Measurements from ENCODE around the gene HSPA6. TPM values are rescaled to one million over a fixed set of nuclear protein-coding genes. Genes with fewer than 3 reads are reported as not detected.

Gene HSPA6
- polyA plus RNA-seq, 1 donor from 2014 or later: 3.8 TPM

DNA sequence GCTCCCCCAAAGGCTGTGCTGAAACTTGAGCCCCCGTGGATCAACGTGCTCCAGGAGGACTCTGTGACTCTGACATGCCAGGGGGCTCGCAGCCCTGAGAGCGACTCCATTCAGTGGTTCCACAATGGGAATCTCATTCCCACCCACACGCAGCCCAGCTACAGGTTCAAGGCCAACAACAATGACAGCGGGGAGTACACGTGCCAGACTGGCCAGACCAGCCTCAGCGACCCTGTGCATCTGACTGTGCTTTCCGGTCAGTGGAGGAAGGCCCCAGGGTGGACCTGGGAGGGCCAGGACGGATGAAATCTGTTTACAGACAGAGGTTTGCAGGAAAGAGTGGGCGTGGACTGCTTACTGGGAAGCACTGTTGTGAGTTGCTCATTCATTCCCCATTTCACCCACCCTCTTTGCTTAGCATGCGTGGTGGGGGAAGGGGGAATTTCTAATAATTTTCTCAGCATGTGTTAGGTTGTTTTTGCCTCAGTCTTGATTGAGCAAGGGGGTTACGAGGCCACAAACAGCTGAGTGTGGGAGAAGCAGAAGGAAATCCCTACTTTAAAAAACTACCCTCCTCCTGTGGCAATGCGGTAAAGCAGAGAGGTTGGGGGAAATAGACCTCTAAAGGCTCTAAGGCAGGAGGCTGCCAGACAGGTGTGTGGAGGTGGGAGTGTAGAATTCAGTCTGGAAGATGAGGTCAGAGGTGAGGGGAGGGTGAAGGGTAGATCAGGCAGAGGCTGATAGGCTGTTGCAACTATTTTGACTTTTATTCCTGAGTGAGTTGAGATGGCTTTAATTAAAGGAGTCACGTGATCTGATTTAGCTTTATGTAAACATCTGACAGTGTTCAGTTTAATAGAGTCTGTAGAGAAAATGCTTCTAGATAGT lies 17.8 kb upstream of the HSPA6 start:
- Histone ChIP-seq H3K79me2 (replicated peaks; ENCODE audit: insufficient read depth, low read length) (no peaks in the 10 kb centered on the region), H3K4me2 (ENCODE audit: low read length) (no peak overlapping the region), H3K36me3 (ENCODE audit: insufficient read depth, low read length) (no peaks in the 10 kb centered on the region), H3K27me3 (ENCODE audit: insufficient read depth, low read depth, low read length) (no peaks in the 10 kb centered on the region), H3K9me3 (ENCODE audit: low read length) (no peaks in the 10 kb centered on the region), H2AFZ (ENCODE audit: low read depth, low read length) (no peak overlapping the region), H4K20me1 (ENCODE audit: insufficient read depth) (no peaks in the 10 kb centered on the region), H3K9ac (ENCODE audit: low read length) (no peak overlapping the region), H3K27ac (ENCODE audit: low read length) (no peak overlapping the region), H3K4me3 (ENCODE audit: low read length) (no peak overlapping the region), H3F3A (ENCODE audit: insufficient read depth, low read length, poor library complexity, severe bottlenecking) (no peaks in the 10 kb centered on the region), H3K9me2 (ENCODE audit: insufficient read depth, low read length) (no peaks in the 10 kb centered on the region)
- TF ChIP-seq SMC3 (conservative IDR thresholded peaks at IDR 0.05; ENCODE audit: poor library complexity) (no peak), POLR2AphosphoS5 (IDR thresholded peaks at IDR 0.05) (no peak), REST (IDR thresholded peaks at IDR 0.05; ENCODE audit: borderline replicate concordance) (no peak), TAF1 (IDR thresholded peaks at IDR 0.05; ENCODE audit: low read depth) (no peak), CTCF (IDR thresholded peaks at IDR 0.05; ENCODE audit: poor library complexity, severe bottlenecking) (no peak), EP300 (conservative IDR thresholded peaks at IDR 0.05; ENCODE audit: poor library complexity, severe bottlenecking) (no peak), MXI1 (conservative IDR thresholded peaks at IDR 0.05; ENCODE audit: poor library complexity, severe bottlenecking) (no peak), EZH2 (IDR thresholded peaks at IDR 0.05; ENCODE audit: borderline replicate concordance, insufficient read depth, low read length, poor library complexity, severe bottlenecking) (no peak), RAD21 (conservative IDR thresholded peaks at IDR 0.05) (no peak)

DNA sequence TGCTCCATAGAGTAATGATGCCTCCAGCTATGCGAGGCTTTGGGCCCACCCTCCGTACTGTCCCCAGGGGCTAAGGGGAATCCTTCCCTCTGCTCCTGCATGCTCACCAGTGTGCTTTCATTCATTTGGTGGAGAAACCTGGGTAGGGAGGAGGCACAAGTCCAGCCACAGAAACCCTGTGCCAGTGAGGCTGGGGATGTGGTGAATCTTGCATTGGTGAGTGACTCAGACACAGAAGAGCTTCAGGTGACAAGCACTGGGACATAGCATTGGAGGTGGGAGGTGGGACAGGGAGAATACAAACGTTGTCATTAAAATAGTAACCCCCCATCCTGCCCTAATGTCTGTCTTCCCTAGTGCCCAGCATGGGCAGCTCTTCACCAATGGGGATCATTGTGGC lies 13.9 kb upstream of the HSPA6 start:
- H3K9me2 ChIP-seq (ENCODE audit: insufficient read depth, low read length): no peaks in the 10 kb centered on the region
- no peak overlapping the region for H3K4me2 ChIP-seq (ENCODE audit: low read length)
- no peaks in the 10 kb centered on the region for H3F3A ChIP-seq (ENCODE audit: insufficient read depth, low read length, poor library complexity, severe bottlenecking)
- no peaks in the 10 kb centered on the region for H4K20me1 ChIP-seq (ENCODE audit: insufficient read depth)
- H3K4me3 ChIP-seq (ENCODE audit: low read length): no peak overlapping the region
- H3K79me2 ChIP-seq (replicated peaks; ENCODE audit: insufficient read depth, low read length): no peaks in the 10 kb centered on the region
- no peaks in the 10 kb centered on the region for H3K36me3 ChIP-seq (ENCODE audit: insufficient read depth, low read length)
- no peak overlapping the region for H3K27ac ChIP-seq (ENCODE audit: low read length)
- no peak overlapping the region for H2AFZ ChIP-seq (ENCODE audit: low read depth, low read length)
- no peak for TF ChIP-seq POLR2AphosphoS5 (IDR thresholded peaks at IDR 0.05)
- no peak for TF ChIP-seq RAD21 (conservative IDR thresholded peaks at IDR 0.05)
- no peak for TF ChIP-seq REST (IDR thresholded peaks at IDR 0.05; ENCODE audit: borderline replicate concordance)
- TF ChIP-seq CTCF (IDR thresholded peaks at IDR 0.05; ENCODE audit: poor library complexity, severe bottlenecking): no peak
- no peak for TF ChIP-seq EZH2 (IDR thresholded peaks at IDR 0.05; ENCODE audit: borderline replicate concordance, insufficient read depth, low read length, poor library complexity, severe bottlenecking)
- no peak for TF ChIP-seq TAF1 (IDR thresholded peaks at IDR 0.05; ENCODE audit: low read depth)
- no peak for TF ChIP-seq SMC3 (conservative IDR thresholded peaks at IDR 0.05; ENCODE audit: poor library complexity)
- TF ChIP-seq EP300 (conservative IDR thresholded peaks at IDR 0.05; ENCODE audit: poor library complexity, severe bottlenecking): no peak
- no peak for TF ChIP-seq MXI1 (conservative IDR thresholded peaks at IDR 0.05; ENCODE audit: poor library complexity, severe bottlenecking)
- no peak overlapping the region for H3K9ac ChIP-seq (ENCODE audit: low read length)
- H3K9me3 ChIP-seq (ENCODE audit: low read length): no peaks in the 10 kb centered on the region
- H3K27me3 ChIP-seq (ENCODE audit: insufficient read depth, low read depth, low read length): no peaks in the 10 kb centered on the region

All from neural cell (in vitro differentiated cells).